ENCODE results near the gene AP4S1. TPM values are rescaled to one million over a fixed set of nuclear protein-coding genes. Genes with fewer than 3 reads are reported as not detected.
"Not testable (repeated sequence)": the region's sequence is repeated elsewhere in the genome, so short reads cannot be mapped to it uniquely, and the experiment has no call there.

The AP4S1 gene
- 5.6 and 6.1 TPM in 2 replicates for total RNA-seq

- no peak for DNase-seq (ENCODE audit: low read depth)
- peak within 1 kb of the TSS; percentile 92 for H3K4me3 ChIP-seq (ENCODE audit: low read depth, low read length)
- TF ChIP-seq CTCF (IDR thresholded peaks at IDR 0.05; ENCODE audit: insufficient read depth, low read depth, low read length) = no peak
These were observed at the start of gene AP4S1 for GRCh38 chr14:31025367-31026076. AP4S1 (plus strand) TSS chr14:31025649; CDS start chr14:31066197, 40,548 bp downstream.

GRCh38 chr14:30977752-30978151 lies 47.7 kb upstream of the AP4S1 start:
- no peak for DNase-seq (ENCODE audit: low read depth)
- TF ChIP-seq CTCF (IDR thresholded peaks at IDR 0.05; ENCODE audit: insufficient read depth, low read depth, low read length) = no peak
- no peak overlapping the region for H3K4me3 ChIP-seq (ENCODE audit: low read depth, low read length)

GRCh38 chr14:30980106-30980704 lies 45.2 kb upstream of the AP4S1 start:
- peak; percentile 55 for TF ChIP-seq CTCF (IDR thresholded peaks at IDR 0.05; ENCODE audit: insufficient read depth, low read depth, low read length)
- H3K4me3 ChIP-seq (ENCODE audit: low read depth, low read length) = not testable (repeated sequence)
- peak; percentile 80 for DNase-seq (ENCODE audit: low read depth)

GRCh38 chr14:30980980-30981379 lies 44.5 kb upstream of the AP4S1 start:
- no peak for DNase-seq (ENCODE audit: low read depth)
- no peak for TF ChIP-seq CTCF (IDR thresholded peaks at IDR 0.05; ENCODE audit: insufficient read depth, low read depth, low read length)
- H3K4me3 ChIP-seq (ENCODE audit: low read depth, low read length) = no peak overlapping the region

- no peak overlapping the region for H3K4me3 ChIP-seq (ENCODE audit: low read depth, low read length)
- TF ChIP-seq CTCF (IDR thresholded peaks at IDR 0.05; ENCODE audit: insufficient read depth, low read depth, low read length) = no peak
- no peak for DNase-seq (ENCODE audit: low read depth)
These were observed 42.9 kb upstream of the AP4S1 start for GRCh38 chr14:30982533-30982932.

- no peak for DNase-seq (ENCODE audit: low read depth)
- no peak for TF ChIP-seq CTCF (IDR thresholded peaks at IDR 0.05; ENCODE audit: insufficient read depth, low read depth, low read length)
- no peak overlapping the region for H3K4me3 ChIP-seq (ENCODE audit: low read depth, low read length)
These were observed 41.6 kb upstream of the AP4S1 start for GRCh38 chr14:30983858-30984257.
